K562 (cell line): ENCODE measurements around the gene NTN1.

Source experiments
- BRCA1 ChIP-seq, 2 experiments: fragments of 450-650 bp in 1 of 2; sonication (generic) in 1 of 2; formaldehyde crosslinking in 1 of 2; IDR thresholded peaks; 2 replicates each; pipeline versions ENCODE4 v1.5.0 to v1.6.1; 2017 to 2020; ENCODE audit warnings: mild to moderate bottlenecking in 1 of 2, missing genetic modification reagents in 1 of 2
- EHMT2 ChIP-seq: fragments of 450-650 bp; IDR thresholded peaks from 2 replicates; pipeline ENCODE4 v1.6.1; 2018; ENCODE audit warnings: antibody characterized with exemption
- EP300 ChIP-seq: IDR thresholded peaks from 2 replicates; pipeline ENCODE4 v1.6.1; 2012; ENCODE audit warnings: low read length, improper control_type of control experiment
- MED1 ChIP-seq: sonication (generic); formaldehyde crosslinking; IDR thresholded peaks from 2 replicates; pipeline ENCODE4 v1.8.1; 2023; ENCODE audit warnings: missing genetic modification reagents, borderline replicate concordance
- MXI1 ChIP-seq: IDR thresholded peaks from 2 replicates; pipeline ENCODE4 v1.6.1; 2011; ENCODE audit warnings: low read depth, mild to moderate bottlenecking, improper control_type of control experiment, low read length
- MYC ChIP-seq, 2 experiments: fragments of 250-450 bp in 1 of 2; sonication (Bioruptor Pico) in 1 of 2; IDR thresholded peaks; 2 replicates each; pipeline versions ENCODE4 v1.5.1 to v1.6.1; 2012 to 2021; ENCODE audit warnings: low read depth in 2 of 2, borderline replicate concordance in 1 of 2, improper control_type of control experiment in 1 of 2, low read length in 1 of 2, mild to moderate bottlenecking in 1 of 2, moderate library complexity in 1 of 2
- RFX5 ChIP-seq: IDR thresholded peaks from 2 replicates; pipeline ENCODE4 v1.6.1; 2011; ENCODE audit warnings: low read depth, mild to moderate bottlenecking, improper control_type of control experiment, low read length
- U2AF2 ChIP-seq: fragments of 200-400 bp; formaldehyde crosslinking; optimal IDR thresholded peaks from 2 replicates; pipeline ENCODE3; 2017; ENCODE audit warnings: low read depth, mild to moderate bottlenecking, low read length
- ZBTB7A ChIP-seq: IDR thresholded peaks from 2 replicates; pipeline ENCODE4 v1.6.1; 2011; ENCODE audit warnings: low read depth, mild to moderate bottlenecking, low read length, moderate library complexity, borderline replicate concordance; ENCODE audit not compliant: control insufficient read depth
- TF ChIP-seq, protein P1 (sequence below), 2 experiments: fragments of 150-350 bp in 1 of 2; IDR thresholded peaks; 2 replicates each; pipeline ENCODE4 v1.6.1; 2012 to 2016; ENCODE audit warnings: low read depth in 2 of 2, low read length in 2 of 2, mild to moderate bottlenecking in 1 of 2, moderate library complexity in 1 of 2
- TF ChIP-seq, protein P2 (sequence below): fragments of 450-650 bp; formaldehyde crosslinking; IDR thresholded peaks from 2 replicates; pipeline ENCODE4 v1.4.0; 2022; ENCODE audit warnings: missing genetic modification characterization

DNA sequence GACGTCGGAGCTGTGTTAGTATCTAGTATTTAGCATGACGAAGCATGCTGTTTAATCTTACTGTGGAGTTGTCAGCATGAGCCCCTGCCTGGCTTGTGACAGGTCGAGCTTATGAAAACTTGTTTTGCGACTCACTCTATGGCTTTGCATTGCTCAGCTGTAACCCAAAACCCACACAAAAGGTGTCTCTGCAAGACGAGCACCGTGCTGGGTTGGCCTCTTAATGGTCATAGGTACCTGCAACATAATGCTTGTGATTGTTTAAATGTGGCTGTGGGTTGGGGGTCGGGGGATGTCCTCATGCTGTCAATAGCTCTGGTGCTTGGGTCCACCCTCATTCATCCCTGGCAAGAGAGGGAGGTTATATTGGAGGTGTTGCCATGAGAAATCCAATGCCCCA lies 5.4 kb downstream of the NTN1 start:
- TF ChIP-seq BRCA1 (IDR thresholded peaks at IDR 0.05) (no peak), BRCA1 (CRISPR knock-in tag; IDR thresholded peaks at IDR 0.05) (no peak), EHMT2 (no peak), RFX5 (no peak), MXI1 (no peak), MYC (IDR thresholded peaks at IDR 0.05; ENCODE audit: low read depth, low read length) (no peak), MYC (CRISPR knock-in tag; IDR thresholded peaks at IDR 0.05; ENCODE audit: borderline replicate concordance, low read depth) (no peak), ZBTB7A (no peak), EP300 (no peak), MED1 (CRISPR knock-in tag) (no peak), U2AF2 (no peak)
- TF ChIP-seq, protein P1, sequence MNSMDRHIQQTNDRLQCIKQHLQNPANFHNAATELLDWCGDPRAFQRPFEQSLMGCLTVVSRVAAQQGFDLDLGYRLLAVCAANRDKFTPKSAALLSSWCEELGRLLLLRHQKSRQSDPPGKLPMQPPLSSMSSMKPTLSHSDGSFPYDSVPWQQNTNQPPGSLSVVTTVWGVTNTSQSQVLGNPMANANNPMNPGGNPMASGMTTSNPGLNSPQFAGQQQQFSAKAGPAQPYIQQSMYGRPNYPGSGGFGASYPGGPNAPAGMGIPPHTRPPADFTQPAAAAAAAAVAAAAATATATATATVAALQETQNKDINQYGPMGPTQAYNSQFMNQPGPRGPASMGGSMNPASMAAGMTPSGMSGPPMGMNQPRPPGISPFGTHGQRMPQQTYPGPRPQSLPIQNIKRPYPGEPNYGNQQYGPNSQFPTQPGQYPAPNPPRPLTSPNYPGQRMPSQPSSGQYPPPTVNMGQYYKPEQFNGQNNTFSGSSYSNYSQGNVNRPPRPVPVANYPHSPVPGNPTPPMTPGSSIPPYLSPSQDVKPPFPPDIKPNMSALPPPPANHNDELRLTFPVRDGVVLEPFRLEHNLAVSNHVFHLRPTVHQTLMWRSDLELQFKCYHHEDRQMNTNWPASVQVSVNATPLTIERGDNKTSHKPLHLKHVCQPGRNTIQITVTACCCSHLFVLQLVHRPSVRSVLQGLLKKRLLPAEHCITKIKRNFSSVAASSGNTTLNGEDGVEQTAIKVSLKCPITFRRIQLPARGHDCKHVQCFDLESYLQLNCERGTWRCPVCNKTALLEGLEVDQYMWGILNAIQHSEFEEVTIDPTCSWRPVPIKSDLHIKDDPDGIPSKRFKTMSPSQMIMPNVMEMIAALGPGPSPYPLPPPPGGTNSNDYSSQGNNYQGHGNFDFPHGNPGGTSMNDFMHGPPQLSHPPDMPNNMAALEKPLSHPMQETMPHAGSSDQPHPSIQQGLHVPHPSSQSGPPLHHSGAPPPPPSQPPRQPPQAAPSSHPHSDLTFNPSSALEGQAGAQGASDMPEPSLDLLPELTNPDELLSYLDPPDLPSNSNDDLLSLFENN (IDR thresholded peaks at IDR 0.05; ENCODE audit: low read depth in 2 of 2, low read length in 2 of 2) = no peak
- TF ChIP-seq, protein P2, sequence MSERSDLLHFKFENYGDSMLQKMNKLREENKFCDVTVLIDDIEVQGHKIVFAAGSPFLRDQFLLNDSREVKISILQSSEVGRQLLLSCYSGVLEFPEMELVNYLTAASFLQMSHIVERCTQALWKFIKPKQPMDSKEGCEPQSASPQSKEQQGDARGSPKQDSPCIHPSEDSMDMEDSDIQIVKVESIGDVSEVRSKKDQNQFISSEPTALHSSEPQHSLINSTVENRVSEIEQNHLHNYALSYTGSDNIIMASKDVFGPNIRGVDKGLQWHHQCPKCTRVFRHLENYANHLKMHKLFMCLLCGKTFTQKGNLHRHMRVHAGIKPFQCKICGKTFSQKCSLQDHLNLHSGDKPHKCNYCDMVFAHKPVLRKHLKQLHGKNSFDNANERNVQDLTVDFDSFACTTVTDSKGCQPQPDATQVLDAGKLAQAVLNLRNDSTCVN = no peak
